GM12873 (cell line): ENCODE results near the gene WDR37.

Experiments used
- TF ChIP-seq, protein P1 (sequence below): IDR thresholded peaks from 2 replicates; pipeline ENCODE4 v1.5.1; 2012; ENCODE audit warnings: low read depth, mild to moderate bottlenecking, moderate library complexity, low read length, control low read depth; ENCODE audit not compliant: insufficient read depth; ENCODE audit errors: missing control alignments

WDR37 gene

DNA sequence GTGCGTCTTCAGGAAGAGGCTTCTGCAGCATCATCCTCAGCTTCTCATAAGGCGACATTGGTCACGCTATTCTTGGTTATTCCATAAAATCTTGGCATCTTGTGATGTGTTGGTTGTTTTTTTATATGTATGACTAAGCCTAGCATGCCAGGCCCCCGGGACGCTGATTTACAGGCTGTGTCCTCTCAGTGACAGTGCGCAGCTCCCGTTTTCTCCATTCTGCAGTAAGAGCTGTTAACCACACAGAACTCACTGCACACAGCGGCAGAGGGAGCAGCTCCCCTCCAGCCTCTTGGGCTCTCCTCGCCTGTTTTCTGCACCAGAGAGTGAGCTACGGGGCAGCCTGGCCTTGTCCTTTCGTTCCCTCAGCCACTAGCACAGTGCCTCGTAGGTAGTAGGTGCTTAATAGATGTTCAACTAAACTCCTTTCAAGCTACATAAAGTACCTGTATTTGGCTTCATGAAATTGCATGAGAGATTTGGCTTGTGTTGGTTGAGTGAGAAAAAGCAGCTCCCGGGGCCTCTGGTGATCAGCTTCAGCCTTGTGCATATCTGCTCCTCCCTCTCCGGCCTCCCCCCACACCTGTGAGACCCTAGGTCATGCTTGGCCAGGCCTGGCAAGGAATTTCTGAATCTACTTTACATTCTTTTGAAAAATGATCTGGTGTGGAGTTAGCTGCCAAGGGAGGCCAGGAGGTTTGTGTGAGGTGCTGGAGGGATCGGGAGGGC, 116.2 kb downstream of the WDR37 start:
- TF ChIP-seq, protein P1, sequence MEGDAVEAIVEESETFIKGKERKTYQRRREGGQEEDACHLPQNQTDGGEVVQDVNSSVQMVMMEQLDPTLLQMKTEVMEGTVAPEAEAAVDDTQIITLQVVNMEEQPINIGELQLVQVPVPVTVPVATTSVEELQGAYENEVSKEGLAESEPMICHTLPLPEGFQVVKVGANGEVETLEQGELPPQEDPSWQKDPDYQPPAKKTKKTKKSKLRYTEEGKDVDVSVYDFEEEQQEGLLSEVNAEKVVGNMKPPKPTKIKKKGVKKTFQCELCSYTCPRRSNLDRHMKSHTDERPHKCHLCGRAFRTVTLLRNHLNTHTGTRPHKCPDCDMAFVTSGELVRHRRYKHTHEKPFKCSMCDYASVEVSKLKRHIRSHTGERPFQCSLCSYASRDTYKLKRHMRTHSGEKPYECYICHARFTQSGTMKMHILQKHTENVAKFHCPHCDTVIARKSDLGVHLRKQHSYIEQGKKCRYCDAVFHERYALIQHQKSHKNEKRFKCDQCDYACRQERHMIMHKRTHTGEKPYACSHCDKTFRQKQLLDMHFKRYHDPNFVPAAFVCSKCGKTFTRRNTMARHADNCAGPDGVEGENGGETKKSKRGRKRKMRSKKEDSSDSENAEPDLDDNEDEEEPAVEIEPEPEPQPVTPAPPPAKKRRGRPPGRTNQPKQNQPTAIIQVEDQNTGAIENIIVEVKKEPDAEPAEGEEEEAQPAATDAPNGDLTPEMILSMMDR, result no peak

DNA sequence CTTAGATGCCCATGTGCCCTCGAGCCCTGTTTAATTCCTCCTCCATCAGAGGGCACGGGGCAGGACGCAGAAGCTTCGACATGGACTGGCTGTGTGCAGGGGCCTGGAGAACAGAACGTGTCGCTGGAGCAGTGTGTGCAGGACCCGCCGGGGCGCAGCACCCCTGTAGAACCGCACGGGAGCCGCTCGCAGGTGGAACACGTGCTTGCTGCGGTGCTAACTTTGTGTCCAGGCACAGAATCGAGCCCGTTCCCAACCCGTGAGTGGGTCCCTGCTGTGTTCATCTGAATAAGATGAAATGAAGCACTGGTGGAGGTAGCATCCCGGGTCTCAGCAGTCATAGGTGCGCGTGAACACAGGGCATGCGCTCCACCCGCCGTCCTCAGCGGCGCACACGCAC, 116.9 kb downstream of the WDR37 start:
- TF ChIP-seq, protein P1, result no peak

DNA sequence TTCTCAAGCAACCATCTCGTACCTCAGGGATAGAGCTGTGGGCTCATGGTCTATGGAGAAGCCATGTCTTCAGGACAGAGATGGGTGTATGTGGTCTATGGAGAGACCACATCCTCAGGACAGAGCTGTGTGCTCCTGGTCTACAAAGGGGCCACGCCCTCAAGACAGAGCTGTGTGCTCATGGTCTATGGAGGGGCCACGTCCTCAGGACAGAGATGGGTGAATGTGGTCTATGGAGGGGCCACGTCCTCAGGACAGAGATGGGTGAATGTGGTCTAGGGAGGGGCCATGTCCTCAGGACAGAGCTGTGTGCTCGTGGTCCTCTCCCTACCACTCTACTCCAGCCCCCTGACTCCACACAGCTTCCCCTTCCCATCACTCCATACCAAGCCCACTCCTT, 117.8 kb downstream of the WDR37 start:
- TF ChIP-seq, protein P1, result no peak

DNA sequence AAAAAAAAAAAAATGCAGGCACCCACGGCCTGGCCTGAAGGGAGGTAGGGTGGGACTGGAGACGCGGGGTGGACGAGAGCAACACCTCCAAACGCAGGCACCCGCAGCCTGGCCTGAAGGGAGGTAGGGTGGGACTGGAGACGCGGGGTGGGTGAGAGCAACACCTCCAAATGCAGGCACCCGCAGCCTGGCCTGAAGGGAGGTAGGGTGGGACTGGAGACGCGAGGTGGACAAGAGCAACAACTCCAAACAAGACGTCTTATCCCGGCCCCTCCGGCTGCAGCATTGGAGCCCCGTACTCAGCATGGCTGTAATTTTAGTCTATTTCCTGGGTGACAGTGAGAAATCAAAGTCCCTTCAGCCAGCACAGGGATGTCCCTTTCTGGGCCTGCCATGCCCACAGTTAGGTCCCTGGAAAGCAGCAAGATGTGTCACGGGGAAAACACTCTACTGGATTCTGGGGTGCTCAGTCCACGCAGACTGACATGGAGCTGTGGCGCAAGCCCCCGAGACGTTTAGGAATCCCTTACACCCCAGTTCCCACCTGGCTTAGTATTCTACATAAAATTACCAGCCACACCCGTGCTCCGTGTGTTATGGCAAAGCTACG, 119.9 kb downstream of the WDR37 start:
- TF ChIP-seq, protein P1, result no peak

DNA sequence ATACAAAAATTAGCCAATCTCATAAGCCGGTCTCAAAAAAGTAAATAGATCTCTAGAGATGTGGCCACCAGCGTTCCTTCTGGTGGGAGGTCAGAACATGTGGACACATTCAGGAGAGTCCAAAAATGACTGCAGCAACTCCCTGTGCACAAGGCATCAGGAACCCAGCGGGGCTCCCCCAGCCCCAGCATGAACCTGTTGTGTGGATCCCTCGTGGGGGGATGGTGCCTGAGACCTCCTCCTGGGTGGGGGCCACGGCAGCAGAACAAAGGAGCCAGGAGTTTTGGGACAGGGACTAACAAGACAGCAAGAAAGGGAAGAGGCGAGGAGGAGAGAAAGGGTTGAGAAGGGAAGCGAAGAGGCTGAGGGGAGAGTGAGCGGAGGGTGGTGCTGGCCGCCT, 121.8 kb downstream of the WDR37 start:
- TF ChIP-seq, protein P1, result no peak

DNA sequence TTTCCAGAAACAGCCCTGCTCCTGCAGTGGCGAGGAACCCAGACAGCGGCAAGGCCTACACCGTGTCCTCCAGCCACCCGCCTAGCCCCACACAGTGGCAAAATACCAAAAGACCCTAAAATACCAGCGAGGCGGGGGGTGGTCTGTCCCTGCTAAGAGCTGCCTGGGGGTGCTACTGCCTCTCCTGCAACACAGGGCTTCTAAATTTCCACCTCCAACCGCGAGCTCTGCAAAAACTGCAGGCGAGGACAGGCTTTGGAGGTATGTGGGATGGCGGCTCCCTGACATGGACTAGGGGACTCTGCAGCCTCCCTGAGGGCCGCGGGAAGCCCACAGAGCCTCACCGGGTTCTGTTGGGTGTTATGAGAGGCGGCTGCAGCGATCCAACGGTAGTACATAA, 122.3 kb downstream of the WDR37 start:
- TF ChIP-seq, protein P1, result no peak

DNA sequence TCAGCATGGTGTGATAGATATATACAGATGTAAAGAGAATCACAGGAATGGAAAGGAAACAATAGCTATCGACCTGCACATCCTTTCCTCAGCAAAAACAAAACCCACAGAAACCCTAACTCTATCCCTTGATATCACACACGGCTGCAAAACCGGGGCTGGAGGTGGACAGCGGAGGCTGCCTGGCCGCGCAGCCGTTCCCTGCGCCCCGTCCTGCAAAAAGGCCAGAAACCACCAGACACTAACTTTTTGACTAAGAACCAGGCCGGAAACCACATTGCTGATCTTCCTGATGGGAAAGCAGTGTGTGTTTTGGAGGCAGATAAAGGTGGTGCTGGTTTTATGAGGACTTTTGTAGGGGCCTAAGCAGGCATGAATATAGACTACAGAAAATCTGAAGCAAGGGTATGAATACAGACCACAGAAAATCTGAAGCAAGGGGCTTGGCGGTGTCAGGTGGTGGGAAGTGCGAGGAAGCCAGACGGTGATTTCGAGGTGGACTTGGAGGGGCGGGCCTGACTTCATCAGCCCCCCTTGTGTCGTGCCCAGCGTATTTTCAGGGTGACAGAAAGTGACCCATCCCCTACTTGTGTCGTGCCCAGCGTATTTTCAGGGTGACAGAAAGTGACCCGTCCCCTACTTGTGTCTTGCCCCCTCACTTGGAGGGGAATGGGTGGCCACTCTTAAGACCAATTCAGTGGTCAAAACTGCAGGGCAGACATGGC, 123.3 kb downstream of the WDR37 start:
- TF ChIP-seq, protein P1, result no peak
